HuH-7 (cell line): ENCODE measurements around the gene RUVBL1.
A peak's percentile ranks its signal among the peaks of the same experiment; 100 is the strongest.

Source experiments
- DNase-seq: peaks from one replicate; pipeline ENCODE4 v3.0.0; 2011; ENCODE audit warnings: low spot score

The RUVBL1 gene

DNA sequence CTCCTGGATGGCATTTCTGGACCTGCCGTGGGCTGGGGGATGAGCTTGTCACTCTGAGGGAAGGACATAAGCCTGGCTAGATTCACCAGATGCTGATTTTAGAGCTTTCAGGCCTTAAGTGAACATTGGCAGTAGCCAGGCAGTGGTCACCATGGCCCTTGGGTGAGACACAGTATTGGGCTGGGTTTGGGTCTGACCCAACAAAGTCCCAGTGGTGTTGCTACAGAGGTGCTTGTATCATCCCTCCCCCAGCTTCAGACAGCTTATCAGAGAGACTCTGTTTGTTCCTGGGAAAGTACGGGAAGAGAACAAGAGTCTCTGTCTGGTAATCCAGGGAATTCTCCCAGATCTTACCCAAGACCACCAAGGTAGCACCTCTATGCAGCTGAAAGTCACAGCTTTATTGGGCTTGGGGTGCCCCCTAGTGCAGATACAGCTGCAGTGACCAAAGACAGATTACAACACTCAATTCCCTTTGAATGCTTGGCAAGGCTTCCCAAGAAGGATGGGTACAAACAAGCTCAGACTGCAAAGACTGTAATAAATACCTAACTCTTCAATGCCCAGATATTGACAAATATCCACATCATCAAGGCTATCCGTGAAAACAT lies 9.8 kb upstream of the RUVBL1 start:
- DNase-seq: no peak

DNA sequence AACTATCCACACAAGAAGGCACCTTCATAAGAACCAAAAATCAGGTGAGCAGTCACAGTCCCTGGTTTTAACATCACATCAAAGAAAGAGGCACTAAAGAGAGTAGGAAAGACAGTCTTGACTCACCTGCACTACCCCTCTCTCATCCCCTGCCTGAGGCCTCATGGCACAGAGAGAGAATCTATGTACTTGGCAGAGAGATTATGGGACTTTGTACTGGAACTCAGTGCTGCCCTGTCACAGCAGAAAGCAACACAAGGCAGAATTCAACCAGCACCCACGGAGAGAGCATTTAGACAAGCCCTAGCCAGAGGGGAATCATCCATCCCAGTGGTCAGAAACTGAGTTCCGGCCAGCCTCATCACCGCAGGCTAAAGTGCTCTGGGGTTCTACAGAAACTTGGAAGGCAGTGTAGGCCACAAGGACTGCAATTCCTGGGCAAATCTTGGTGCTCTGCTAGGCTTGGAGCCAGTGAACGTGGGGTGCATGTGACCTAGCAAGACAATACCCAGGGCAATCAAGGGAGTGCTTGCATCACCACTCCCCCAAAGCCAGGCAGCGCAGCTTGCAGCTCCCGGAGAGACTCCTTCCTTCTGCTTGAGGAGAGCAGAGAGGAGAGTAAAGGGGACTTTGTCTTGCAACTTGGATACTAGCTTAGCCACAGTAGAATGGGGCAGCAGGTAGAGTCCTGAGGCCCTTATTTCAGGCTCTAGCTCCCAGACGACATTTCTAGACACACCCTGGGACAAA lies 8.5 kb upstream of the RUVBL1 start:
- DNase-seq: no peak

DNA sequence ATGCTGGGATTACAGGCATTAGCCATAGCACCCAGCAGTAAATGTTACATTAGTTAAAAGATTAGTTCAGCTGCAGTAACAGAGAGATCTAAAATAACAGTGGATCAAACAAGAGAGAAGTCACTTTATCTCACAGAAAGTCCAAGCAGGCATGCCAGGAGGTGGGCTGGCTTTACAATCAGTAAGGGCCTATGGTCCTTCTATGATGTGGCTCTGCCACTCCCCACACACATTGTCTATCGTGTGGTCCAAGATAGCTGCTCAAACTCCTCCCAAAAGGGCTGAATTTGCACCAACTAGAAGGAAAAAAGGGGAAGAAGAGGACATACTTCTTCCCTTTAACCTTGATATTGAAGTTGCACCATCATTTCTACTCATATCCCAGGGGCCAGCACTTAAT lies 4.6 kb upstream of the RUVBL1 start:
- DNase-seq: no peak

DNA sequence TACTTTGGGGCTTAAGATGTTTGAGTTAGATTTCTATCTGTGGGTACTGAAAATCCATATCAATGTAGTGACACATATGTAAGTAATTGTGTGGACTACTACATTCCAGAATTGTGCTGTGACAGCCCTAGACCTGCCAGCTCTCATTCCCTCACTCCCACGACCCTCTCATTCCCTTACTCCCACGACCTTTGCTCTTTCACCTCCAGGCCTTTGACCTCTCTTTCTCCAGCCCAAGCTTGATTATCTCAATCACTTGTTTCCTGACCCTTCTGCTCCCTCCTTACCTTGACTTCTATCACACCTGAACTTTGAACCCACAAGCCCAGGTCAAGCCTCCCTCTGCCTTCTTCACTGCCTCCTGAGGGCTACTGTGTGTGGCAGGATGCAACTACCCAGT lies 3.6 kb upstream of the RUVBL1 start:
- DNase-seq: no peak

DNA sequence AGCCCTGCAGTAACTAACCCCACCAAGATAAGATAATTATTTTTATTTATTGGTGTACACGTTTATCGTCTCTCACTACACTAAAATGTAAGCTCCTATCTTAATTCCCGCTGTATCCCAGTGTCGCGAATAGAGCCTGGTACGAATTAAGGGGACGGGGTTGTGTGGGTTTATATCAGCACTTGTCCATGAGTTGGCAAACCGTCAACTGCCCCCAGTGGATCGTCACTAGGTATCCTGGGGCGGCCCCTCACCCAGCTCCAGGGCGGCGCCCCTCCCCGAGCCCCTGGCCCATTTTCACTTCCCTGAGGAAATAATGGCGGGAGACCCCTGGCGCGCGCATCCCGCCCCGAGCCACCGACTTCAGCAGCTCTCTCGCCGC lies 465 bp downstream of the RUVBL1 start:
- DNase-seq: peak; percentile 10

DNA sequence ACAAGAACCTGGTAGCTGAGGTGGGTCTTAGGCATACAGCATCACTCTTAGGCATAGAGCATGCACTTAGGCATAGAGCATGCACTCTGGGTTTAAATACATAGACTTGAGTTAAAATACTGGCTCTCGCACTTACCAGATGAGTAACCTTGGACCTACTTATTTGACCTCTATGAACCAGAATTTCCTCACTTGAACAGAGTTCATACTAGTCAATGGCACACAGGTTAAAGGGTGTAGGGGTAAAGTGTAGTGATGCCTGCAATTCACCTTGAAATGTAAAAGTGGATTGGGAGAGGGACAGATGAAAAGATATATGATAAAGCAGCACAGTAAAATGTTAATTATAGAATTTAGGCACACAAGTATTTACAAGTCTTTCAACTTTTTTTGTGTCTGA lies 1.6 kb downstream of the RUVBL1 start:
- DNase-seq: no peak

DNA sequence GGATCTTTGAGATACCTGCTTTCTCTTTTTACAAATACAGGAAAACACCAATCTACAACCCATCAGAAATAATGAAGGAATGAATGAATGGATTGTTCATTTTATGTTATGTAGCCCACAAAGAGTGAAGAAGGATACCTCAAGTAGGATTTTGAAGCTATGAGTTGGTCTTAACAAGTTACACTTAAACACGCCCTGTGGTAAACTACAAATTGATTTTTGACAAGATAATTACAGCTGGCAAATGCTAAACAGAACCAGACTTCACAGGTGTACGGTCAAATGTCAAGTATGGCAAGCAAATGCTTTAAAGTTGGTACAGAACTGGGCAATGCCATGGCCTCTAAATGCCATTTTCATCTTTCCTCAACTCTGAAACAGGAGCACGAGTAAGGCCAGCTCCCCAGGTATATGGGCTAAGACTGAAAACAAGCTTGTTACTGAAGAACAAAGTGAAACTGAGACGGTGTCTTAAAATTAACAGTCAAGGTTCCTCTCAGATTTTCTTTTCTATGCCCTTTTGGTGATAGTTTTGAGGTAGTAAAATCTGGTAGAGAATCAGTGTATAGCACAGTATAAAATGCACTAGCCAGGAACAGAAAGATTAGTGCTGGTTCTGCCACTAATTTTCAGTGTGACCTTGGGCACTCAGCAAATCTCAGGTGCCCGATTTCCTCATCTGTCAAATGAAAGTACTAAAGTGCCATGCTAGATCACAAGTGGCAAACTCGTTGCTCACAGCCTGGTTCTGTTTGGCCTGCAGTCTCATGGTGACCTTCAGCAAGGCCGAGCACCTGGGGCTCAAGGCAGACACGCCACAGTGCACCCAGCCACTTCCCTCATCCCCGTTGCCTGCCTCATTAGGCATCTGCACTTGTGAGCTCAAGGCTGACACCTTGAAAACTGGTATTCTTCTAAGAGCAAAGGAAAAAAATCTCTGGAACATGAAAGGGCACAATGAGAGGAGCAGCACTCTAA lies 9.5 kb downstream of the RUVBL1 start:
- DNase-seq: no peak

DNA sequence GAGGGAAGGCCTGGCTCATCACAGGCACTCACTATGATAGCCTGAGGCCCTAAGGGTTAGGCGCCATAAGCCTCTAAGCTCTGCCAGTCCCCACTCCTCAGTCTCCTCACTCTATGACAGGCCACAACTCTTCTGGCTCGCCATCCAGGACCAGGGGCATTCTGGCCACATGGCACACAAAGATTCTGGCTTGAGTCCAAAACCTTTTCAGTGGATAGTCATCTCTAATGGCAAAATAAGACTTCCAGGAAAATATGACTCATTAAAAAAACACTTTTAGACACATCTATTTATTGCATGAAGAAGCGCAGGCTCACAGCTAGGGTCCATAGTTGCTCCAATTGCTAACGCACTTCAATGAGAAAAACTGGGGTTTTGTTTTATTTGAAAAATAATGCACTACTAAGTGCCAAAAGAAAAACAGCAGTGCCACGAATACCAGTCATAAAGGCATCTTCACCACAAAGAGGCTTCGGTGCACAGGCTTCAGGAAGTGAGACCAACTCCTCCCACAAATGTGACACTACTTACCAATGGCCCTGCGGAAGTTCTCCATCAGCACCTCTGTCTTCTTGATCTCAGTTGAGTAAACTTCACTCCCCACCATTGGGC lies 11.1 kb downstream of the RUVBL1 start:
- DNase-seq: no peak

DNA sequence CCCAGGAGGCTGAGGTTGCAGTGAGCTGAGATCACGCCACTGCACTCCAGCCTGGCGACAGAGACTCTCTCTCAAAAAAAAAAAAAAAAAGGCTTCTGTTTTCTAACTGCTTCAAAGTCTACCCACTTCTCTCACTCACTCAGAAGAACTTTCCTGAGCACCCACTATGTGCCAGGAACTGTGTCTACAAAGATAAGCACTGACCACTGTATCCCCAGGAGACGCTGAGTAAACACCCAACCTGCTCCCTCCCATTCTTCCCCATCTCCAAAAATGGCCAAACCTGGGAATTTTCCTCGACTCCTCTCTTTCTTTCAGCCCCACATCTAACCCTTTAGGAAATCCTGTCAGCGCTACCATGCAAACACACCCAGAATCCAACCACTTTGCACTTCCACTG lies 12.5 kb downstream of the RUVBL1 start:
- DNase-seq: no peak

DNA sequence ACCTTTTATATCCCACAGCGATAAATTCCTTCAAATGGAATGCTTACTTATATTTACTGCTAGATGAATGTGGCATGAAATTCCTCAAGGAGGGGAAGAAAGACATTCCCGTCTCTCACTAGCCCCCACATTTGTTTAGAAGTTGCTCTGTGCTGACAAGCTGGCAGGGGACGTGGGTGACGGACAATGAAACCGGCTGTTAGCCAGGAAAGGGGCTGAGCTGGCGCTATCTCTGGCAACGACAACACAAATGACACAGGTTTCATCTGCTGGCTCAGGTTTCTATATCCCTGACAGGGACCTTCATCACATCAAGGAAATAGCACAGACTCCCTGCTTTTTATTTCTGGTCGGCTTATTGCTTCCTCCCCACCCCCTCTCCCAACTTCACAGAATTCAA lies 15.8 kb downstream of the RUVBL1 start:
- DNase-seq: no peak

DNA sequence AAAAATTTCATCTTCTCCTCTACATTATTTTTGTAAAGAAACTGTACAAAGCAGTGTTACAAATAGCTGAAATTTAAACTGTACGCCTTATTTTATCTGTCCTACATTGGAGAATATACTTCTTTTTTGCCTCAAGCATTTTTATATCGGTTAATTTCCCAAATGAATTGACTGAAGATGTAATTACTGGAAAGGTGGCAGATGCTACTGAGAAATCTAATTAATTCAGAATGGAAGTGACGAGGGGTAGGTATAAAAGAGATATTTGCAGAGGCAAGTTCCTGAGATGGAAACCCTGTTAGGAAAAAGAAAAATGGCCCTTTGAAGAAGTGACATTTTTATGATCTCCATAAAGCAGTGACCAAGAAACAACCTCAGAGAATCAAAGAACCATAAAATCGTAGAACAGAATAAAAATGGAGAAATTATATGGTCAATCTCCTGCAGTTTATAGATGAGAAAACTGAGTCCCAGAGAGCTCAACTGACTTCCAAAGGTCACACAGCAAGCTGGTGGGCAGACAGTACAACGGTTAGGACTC lies 20.4 kb downstream of the RUVBL1 start:
- no peak for DNase-seq

DNA sequence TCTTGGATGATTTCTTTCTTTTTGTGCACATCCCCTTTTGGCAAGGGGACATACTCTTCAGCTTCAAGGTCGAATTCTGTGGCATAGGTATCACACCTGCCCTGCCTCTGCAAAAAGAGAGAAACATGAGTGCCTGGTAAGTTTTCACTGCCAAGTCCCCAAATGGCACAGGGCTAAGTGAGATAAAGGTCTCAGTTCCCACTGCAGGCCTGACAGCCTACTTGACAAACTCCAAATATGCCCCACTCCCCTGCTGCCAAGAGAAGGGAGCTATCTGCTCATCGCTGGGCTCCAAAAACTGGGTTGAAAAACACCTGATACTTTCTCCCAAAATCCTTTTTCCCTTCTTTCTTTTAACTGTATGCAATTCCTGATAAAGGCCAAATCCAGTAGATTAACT lies 23.0 kb downstream of the RUVBL1 start:
- no peak for DNase-seq

DNA sequence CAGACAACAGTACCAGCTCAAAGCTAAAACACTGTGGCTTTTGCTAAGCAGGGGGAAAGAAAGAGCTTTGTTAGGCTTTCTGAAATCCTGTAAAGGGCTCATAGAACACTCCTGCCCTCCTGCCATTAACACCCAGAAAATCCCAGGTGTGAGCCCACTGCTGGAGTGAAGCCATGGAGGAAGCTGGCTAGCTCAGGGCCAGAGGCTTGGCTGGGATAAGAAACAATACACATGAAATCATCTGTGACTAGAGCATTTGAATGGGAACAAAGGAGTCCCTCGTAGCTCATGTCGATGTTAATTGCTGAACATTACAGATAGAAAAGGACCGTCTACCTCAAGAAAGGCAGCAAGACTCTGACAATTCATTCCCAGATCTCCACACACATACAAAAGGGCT lies 23.5 kb downstream of the RUVBL1 start:
- no peak for DNase-seq

DNA sequence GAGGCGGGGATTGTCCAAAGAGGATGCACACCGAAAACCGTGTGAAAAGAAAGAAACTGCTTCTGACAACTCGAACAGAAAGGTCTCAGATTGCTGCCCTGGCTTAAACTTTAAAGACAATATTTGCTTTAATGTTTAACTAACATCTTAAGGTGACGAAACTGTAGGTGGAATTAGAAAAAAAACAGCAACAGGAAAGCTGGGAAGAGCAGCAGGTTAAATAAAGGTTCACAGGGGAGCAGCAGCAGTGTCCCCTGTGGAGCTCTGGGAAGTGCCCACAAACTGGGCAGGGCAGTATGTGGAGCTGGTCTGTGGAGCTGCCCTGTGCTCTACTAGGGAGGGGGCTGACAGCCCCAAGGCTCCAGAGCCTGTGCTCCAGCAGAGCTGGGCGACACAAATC lies 25.4 kb downstream of the RUVBL1 start:
- no peak for DNase-seq

DNA sequence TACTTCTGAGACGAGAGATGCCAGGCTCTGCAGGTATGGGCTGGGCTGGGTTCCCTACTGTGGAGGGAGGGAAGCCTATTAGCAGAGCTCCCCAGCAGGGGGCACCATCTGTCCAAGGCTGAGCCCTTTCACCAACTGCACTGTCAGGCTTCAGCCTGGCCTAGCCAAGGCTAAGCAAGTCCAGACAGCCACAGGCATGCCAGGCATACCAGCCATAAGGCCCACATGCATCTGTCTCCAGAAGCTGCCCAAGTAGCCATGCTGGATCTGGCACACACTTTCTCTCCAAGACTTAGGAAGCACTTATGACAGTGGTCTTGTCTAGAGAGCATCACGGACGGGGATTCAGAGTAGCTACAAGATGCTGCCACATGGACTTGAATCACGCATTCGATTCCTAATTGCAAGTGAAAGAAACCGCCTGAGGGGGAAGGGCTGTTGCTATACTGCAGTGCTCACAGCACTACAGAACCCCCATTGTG lies 28.3 kb downstream of the RUVBL1 start:
- peak; percentile 81 for DNase-seq

DNA sequence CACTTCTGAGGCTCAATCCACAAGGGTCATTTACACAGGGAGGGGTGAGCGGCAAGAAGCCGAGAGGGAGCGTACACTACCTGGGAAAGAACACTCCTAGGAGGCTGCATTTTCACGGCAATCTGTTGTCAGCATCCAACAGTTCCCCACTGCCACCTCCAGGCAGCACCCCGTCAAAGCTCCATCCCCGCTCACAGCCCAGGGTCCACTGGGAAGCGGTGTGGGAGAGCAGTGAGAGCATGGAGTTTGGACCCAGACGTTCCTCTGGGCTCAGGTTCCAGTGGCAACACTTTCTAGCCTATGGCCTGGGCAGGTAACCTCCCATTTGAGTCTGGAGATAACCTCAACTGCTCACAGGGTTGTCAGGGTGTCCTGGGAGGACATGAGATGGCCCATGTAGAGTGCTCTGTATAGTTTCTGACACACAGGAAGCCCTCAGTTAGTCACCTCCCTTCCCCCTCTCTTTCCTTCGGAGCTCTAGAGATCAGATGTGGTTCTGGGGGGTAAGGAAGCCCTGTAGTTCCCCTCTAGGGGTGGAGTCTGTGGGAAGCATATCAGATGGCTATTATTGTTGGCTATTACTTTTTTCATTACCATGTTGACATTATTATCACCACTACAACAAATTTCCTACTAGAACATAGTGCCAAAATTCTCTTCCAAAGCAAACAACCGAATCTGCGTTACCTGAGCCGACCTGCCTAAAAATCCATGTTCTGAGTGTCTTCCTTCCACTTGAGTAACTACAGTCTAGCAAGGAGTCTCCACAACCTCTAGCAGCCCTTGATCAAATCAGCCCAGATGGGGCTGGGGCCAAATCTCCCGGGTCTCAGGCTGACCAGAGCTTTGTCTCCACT lies 29.1 kb downstream of the RUVBL1 start:
- DNase-seq: no peak

DNA sequence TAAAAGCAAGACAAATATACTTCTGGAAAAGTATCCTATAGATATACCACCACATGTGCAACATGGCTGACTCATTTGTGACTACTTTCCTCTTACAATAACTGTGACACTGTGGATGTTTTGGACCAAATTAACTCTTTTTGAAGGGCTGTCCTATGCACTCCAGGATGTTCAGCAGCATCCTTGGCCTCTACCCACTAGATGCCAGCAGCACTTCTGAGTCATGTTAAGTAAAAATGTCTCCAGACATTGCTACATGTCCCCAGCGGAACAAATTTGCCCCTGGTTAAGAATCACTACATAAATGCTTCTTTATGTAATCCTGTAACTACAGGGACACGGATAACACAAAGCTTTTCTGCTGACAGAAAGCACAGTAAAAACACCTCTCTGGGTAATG lies 32.0 kb downstream of the RUVBL1 start:
- no peak for DNase-seq

DNA sequence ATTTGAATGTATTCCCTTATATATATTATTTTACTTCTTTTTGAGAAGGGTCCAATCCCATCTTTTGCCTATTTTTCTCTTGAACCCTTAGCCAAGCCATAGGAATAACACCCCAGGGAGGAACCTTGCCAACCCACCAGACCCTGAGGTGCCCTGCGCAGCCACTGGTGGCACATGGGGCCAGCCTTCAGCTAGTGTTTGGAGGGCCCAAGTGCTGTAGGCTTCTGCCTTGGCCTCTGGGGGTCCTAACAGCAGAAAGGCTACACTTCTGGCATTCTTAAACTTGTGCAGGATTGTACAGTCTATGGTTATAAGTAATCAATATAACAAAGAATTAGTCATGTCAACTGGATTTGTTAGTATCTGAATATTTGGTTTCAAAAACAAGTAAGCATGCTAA lies 34.5 kb downstream of the RUVBL1 start:
- no peak for DNase-seq

DNA sequence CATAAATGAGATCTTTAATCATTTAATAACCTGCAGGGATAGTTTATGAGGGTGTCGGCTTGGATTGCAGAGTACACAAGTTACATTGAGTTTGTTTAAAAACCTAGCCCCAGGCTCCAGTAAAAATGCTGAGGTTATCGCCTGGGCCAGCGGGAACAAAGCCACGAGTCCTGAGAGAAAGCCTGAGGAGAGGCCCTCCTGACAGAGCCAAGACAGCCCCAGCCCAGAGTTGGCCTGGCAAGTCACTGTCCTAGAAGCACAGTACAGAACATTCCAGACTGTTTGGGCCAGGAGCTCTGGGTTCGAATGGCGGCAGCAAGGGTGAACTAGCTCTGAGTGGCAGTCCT lies 39.0 kb downstream of the RUVBL1 start:
- no peak for DNase-seq

DNA sequence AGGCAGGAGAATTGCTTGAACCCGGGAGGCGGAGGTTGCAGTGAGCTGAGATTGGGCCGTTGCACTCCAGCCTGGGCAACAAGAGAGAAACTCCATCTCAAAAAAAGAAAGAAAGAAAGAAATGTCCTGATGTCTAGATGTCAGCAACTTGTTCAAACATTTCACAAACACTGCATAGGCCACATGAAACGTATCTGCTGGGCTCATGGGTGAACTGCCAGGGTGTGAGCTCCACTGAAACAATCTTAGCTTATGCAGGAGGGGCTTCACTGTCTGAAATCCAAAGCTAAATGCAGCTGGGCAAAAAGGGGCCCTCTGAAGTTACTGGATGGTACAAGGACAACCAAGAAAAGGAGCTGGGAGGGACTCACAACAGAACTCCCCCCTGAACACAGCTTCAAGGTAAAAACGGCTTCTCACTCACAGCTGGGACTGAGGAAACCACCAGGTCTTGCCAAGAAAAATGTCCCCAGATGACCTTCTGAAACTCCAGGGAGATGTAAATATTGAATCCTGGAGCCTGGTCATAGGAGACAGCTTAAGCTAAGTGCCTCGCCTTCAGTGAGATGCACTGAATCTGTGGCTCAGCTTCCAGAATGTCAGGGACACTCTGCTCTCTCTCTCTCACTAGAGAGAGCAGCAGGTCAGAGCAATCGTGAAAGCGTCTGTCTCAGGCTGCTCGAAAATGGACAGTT lies 39.5 kb downstream of the RUVBL1 start:
- DNase-seq: no peak

DNA sequence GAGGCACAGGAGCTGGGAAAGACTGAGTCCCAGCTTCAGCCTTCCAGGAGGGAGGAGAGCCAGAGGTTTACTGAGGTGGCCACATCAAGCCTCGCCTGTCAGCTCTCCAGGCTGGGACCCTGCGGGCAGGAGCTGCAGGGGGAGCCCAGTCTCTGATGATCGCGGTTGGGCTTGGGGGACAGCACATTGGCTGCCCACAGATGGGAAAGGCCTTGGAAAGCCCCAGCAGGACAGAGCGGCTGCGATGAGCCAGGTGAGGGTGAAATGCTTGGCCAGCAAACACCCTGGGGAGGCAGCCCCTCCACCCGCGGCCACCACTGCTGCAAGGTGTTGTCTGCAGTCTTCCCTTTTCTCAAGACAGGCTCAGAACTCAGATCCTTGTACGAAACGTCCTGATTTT lies 40.2 kb downstream of the RUVBL1 start:
- no peak for DNase-seq
